Measurements from ENCODE around the gene VRK2. TPM values are rescaled to one million over a fixed set of nuclear protein-coding genes. Genes with fewer than 3 reads are reported as not detected.
"Not testable (repeated sequence)": the region's sequence is repeated elsewhere in the genome, so short reads cannot be mapped to it uniquely, and the experiment has no call there.

The VRK2 gene
- total RNA-seq, 1 donor from 2014 or later = 11.2 TPM

GRCh38 chr2:58110765-58111164 lies 64.2 kb downstream of the VRK2 start:
- DNase-seq = no peak

GRCh38 chr2:58113563-58113962 lies 67.0 kb downstream of the VRK2 start:
- not testable (repeated sequence) for DNase-seq

DNA sequence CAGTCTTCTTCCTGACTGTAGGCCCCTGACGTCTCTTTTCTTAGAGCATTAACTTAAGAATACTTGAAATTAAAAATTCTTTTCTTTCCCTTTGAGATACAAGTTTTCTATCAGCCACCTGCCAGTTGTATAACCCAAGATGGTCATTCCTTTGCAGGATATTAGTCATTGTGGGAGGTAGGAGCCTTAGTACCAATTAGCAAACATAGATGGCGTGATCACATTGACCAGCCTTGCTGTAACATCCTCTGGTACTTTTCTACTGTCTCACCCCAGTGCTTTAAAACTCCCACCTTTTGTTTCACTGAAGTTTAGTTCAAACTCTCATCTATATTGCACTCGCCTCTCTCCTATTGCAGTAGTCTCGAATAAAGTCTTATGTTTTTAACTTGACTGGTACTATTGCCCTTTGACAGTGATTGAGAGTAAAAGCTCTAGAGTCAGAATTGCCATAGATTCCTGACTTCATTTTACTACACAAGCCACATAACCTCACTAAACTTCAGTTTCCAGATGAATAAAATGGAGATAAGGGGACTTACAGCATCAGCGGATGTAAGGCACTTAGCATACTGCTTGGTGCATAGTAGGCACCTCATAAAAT lies 74.1 kb downstream of the VRK2 start:
- DNase-seq = no peak

DNA sequence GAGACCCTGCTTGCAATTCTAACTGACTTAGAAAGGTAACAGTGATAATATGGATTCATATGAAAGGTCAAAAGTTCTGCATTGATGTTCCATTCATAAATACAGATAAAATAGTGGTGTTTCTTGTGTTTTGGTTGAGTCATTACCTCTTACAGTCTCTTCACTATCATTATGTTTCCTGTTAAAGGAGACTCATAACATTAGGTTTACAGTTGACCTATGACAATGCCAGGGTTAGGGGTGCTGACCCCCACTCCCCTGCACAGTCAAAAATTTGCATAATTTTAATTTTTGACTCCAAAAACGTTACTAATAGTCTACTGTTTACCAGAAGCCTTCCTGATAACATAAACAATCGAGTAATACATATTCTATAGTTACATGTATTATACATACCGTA lies 75.4 kb downstream of the VRK2 start:
- no peak for DNase-seq

GRCh38 chr2:58122540-58122939 lies 75.9 kb downstream of the VRK2 start:
- no peak for DNase-seq

DNA sequence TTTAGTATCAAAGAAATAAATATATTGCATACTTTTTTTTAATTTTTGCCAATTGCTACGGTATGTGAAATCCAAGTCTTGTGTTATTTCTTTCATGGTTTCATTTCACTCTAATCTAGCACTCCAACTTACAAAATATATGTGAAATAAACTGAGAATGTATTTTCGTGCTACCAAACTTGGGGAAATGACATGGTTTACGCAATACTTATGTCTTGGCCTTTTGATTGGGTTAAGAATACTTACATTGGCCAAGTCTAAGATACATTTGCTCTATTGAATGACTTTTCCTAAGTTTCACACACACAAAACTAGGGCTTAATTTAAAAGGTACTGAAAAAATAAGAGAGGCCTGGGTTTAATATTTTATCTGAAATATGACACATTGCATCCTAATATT lies 80.5 kb downstream of the VRK2 start:
- DNase-seq = no peak

GRCh38 chr2:58130238-58130637 lies 83.6 kb downstream of the VRK2 start:
- DNase-seq = no peak

DNA sequence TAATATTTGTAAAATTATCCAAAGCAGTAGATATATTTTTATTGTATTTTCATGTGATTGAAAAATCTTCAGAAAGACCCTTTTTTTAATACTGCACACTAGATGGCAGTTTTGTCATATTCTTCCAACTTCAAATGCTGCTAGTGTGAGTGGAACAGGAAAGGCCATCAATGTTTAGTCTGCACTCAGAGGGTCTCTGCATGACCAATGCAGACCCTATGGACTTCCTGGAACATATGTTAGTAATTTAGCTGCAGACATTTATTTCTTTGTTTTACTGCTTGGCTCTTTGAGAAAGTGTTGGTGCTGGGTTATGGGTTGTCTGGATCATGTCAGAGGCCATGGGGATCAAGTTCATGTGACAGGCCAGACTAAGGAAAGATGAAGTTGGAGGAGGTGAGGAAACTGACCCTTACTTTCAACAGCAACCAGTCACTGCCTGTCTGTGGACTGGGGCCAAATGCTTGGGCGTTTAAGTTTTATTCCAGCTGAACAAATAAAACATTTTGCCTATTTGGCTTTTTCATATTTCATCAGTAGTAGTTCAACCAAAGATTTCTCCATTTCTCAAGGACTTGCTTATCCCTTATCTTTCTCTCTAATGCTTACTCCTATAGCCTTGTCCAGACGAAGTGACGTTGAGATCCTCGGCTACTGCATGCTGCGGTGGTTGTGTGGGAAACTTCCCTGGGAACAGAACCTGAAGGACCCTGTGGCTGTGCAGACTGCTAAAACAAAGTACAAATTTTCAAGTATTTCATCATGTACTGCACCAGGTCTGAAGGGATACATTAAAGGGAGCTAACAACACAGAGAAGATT lies 84.8 kb downstream of the VRK2 start:
- no peak for DNase-seq

DNA sequence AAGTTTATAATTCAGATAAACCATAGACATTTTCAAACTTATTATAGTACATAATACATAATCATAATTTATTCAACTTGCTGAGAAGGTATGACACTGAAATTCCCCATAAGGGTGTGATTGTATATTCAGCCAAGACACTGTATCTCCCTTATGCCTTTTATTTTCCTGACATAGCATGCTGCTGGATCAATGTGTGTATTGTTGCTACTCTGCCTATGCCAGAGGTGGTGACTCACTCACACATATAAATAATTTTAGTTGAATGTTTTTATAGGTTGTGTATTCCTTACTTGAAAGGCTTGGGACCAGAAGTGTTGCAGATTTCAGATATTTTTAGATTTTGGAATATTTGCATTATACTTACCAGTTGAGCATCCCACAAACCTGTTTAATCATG lies 86.8 kb downstream of the VRK2 start:
- no peak for DNase-seq

DNA sequence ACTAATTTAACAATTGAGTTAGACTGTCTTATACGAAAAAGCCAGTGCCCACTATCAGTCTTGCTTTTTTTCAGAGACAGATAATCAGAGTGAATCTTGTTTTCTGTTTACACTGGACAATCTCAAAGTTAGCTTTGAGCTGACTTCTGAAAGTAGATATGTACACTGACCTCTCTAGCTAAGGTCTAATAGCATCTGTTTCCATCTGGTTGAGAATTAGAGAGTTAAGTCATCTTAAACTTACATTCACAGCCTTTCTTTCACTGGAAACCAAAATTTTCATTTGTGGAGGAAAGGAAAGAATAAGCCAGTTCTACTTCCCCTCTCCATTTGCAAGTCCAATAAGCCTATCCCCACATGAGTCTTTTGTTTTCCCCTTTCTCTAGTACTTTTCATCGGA lies 89.3 kb downstream of the VRK2 start:
- DNase-seq = no peak

DNA sequence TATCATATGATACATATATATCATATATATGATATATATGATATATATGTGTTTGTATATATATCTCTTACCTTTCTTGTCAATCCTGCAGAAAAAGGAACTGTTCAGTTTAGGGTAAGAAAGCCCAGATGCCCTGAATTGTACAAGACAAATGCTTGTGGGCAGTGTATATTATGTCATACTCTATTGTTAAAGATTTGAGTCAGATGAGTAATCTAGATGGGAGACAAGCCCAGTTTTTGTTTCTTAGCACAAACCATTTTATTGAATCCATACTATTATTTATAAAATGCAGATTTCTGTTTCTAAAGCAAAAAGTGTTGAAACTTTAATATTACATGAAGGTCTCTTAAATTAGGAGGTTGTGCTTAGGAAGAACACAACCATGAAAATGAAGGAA lies 90.6 kb downstream of the VRK2 start:
- DNase-seq = no peak

GRCh38 chr2:58137856-58138255 lies 91.2 kb downstream of the VRK2 start:
- no peak for DNase-seq

DNA sequence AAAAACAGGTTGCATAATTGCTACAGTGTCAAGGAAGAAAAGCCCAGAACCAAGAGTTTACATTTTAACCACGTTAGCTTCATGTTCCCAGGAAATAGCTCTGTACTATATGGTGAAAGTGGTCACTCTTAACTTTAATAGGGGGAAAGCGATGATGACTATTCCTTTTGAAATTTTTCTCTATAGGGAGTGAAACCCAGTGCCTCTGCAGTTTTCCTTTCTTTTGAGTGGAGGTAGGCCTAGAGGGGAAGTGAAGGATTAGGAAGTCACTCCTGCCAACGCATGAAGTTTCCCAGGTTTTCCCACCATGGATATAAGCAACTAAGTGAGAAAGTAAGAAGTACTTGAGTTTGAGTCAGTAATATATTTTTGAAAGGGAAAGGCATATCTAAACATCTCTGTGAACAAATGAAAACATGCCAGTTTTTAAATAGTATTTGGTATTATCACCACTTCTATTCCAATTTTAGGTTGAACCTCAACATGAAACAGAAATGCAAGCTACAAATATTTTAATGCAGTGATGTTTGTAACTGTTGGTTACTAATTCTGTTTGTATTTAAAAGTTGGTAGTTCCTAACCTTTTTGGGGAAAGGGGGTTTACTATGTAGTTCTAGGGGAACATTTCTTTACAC lies 91.9 kb downstream of the VRK2 start:
- no peak for DNase-seq

- DNase-seq = no peak
Measured at GRCh38 chr2:58140508-58141072, 94.0 kb downstream of the VRK2 start.

DNA sequence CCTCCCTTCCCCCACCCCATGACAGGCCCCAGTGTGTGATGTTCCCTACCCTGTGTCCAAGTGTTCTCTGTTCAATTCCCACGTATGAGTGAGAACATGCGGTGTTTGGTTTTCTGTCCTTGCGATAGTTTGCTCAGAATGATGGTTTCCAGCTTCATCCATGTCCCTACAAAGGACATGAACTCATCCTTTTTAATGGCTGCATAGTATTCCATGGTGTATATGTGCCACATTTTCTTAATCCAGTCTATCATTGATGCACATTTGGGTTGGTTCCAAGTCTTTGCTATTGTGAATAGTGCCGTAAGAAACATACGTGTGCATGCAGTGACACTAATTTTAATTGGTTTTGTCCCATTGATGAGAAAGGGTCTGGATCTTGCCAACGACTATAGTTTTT lies 99.2 kb downstream of the VRK2 start:
- DNase-seq = not testable (repeated sequence)

GRCh38 chr2:58146707-58147106 lies 100.1 kb downstream of the VRK2 start:
- DNase-seq = no peak

GRCh38 chr2:58155160-58155778 lies 108.7 kb downstream of the VRK2 start:
- DNase-seq = no peak

- DNase-seq = no peak
Measured at GRCh38 chr2:58156780-58157179, 110.2 kb downstream of the VRK2 start.

- DNase-seq = no peak
Measured at GRCh38 chr2:58157754-58158153, 111.1 kb downstream of the VRK2 start.

DNA sequence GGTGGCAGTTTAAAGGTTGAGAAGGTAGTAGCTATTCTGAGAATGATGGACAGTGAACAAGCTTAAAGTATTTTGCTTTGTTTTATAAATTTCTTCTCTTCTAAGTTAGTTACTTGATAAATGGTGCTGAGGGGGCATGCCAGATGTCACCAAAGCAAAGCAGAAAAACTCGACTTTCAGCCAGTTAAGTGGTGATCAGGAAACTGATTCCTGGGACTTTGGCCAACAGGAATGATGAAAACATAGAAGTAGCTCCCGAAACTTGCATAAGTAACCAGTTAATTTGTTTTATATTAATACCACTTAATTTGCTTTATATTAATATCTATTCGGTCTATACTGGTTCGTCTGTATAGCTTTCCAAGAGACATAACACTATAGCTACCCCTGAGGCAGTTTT lies 111.9 kb downstream of the VRK2 start:
- no peak for DNase-seq

GRCh38 chr2:58163913-58164312 lies 117.3 kb downstream of the VRK2 start:
- DNase-seq = no peak

DNA sequence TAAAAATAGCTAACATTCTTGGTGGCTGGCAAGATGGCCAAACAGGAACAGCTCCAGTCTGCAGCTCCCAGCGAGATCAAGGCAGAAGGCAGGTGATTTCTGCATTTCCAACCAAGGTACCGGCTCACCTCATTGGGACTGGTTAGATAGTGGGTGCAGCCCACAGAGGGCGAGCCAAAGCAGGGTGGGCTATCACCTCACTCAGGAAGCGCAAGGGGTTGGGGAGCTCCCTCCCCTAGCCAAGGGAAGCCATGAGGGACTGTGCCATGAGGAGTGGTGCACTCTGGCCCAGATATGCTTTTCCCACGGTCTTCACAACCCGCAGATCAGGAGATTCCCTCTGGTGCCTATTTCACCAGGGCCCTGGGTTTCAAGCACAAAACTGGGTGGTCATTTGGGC lies 121.5 kb downstream of the VRK2 start:
- not testable (repeated sequence) for DNase-seq

DNA sequence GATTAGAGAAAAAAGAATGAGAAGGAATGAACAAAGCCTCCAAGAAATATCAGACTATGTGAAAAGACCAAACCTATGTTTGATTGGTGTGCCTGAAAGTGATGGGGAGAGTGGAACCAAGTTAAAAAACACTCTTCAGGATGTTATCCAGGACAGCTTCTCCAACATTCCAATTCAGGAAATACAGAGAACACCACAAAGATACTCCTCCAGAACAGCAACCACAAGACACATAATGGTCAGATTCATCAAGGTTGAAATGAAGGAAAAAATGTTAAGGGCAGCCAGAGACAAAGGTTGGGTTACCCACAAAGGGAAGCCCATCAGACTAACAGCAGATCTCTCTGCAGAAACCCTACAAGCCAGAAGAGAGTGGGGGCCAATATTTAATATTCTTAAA lies 123.2 kb downstream of the VRK2 start:
- DNase-seq = not testable (repeated sequence)

Data from occipital lobe (tissue), 2 donors.